Measurements from ENCODE around the gene SPACA9. TPM values are rescaled to one million over a fixed set of nuclear protein-coding genes. Genes with fewer than 3 reads are reported as not detected.

SPACA9 gene
- polyA plus RNA-seq, 4 donors, result 0.22 to 1.9 (median 1.6) TPM; not detected in 1

- DNase-seq (no peak), FAIRE-seq (no peak)
- WGBS, 3 donors, result 56 to 66% (median 56%) methylated on average over 22 to 24 of the region's 24 CpGs
- Histone ChIP-seq H3K4me3 (ENCODE audit: low read depth in 1 of 3, low read length in 3 of 3) (no peak overlapping the region), H3K36me3 (ENCODE audit: control insufficient read depth in 3 of 3, insufficient read depth in 2 of 3, low read depth in 1 of 3, low read length in 3 of 3) (no peaks in the 10 kb centered on the region), H3K9me3 (ENCODE audit: control insufficient read depth in 2 of 2, insufficient read depth in 1 of 2, low read depth in 1 of 2, low read length in 1 of 2) (no peaks in the 10 kb centered on the region), H3K27ac (ENCODE audit: low read depth in 1 of 3, low read length in 2 of 3) (no peak overlapping the region), H3K27me3 (ENCODE audit: control insufficient read depth in 3 of 3, insufficient read depth in 3 of 3, low read length in 3 of 3) (no peaks in the 10 kb centered on the region), H3K4me1 (ENCODE audit: control insufficient read depth in 3 of 3, insufficient read depth in 2 of 3, low read depth in 1 of 3, low read length in 2 of 3) (no peaks in the 10 kb centered on the region)
Observed at GRCh38 chr9:132857616-132858342, 20.9 kb upstream of the SPACA9 start.

DNA sequence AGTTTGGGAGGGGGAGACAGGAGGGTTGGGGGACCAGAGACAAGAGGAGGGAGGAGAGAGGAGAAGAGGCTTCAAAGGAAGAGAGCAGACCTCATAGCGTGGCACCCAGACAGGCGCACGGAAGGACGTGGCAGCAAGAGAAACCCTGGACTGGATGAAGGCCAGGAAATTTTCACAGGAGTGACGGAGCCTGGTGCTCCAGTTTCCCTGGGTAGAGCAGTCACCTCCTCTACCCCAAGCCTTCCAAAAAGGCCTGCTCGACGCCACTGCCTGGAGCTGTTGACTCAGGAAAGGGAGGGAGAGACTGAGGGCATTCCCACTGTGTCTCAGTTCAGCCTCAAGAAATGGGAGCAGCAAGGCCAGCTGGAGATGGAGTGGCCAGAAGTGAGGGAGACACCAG is 19.9 kb upstream of the SPACA9 start:
- no peak for DNase-seq
- no peak for FAIRE-seq
- Histone ChIP-seq H3K4me1 (ENCODE audit: control insufficient read depth in 3 of 3, insufficient read depth in 2 of 3, low read depth in 1 of 3, low read length in 2 of 3) (no peaks in the 10 kb centered on the region), H3K4me3 (ENCODE audit: low read depth in 1 of 3, low read length in 3 of 3) (no peak overlapping the region), H3K9me3 (ENCODE audit: control insufficient read depth in 2 of 2, insufficient read depth in 1 of 2, low read depth in 1 of 2, low read length in 1 of 2) (no peaks in the 10 kb centered on the region), H3K27ac (ENCODE audit: low read depth in 1 of 3, low read length in 2 of 3) (no peak overlapping the region), H3K27me3 (ENCODE audit: control insufficient read depth in 3 of 3, insufficient read depth in 3 of 3, low read length in 3 of 3) (no peaks in the 10 kb centered on the region), H3K36me3 (ENCODE audit: control insufficient read depth in 3 of 3, insufficient read depth in 2 of 3, low read depth in 1 of 3, low read length in 3 of 3) (no peaks in the 10 kb centered on the region)
- 42 to 65% (median 55%) methylated on average over 7 of the region's 7 CpGs for WGBS, 3 donors

DNA sequence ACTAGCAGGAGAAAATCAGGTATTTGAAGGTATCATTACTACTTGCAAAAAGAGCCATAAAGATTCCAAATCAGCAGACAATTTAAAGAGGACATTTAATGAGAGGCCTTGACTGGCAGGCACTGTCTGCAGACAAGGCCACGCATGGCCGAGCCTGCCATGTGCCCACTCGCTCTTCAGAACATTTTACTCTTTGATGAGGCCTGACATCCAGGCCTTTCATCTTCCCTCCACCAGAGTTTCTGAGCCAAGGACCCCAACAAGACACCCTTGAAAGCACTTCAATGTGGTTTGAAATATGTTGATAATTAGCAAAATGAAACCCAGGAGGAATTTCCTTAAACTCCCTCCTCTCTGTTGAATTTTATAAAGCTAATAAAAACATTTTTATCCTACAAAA is 17.0 kb upstream of the SPACA9 start:
- WGBS, 3 donors, result 91 to 93% (median 92%) methylated on average over 3 of the region's 3 CpGs
- Histone ChIP-seq H3K27me3 (ENCODE audit: control insufficient read depth in 3 of 3, insufficient read depth in 3 of 3, low read length in 3 of 3) (no peaks in the 10 kb centered on the region), H3K9me3 (ENCODE audit: control insufficient read depth in 2 of 2, insufficient read depth in 1 of 2, low read depth in 1 of 2, low read length in 1 of 2) (no peaks in the 10 kb centered on the region), H3K4me3 (ENCODE audit: low read depth in 1 of 3, low read length in 3 of 3) (no peak overlapping the region), H3K27ac (ENCODE audit: low read depth in 1 of 3, low read length in 2 of 3) (no peak overlapping the region), H3K36me3 (ENCODE audit: control insufficient read depth in 3 of 3, insufficient read depth in 2 of 3, low read depth in 1 of 3, low read length in 3 of 3) (no peaks in the 10 kb centered on the region), H3K4me1 (ENCODE audit: control insufficient read depth in 3 of 3, insufficient read depth in 2 of 3, low read depth in 1 of 3, low read length in 2 of 3) (no peaks in the 10 kb centered on the region)
- DNase-seq (no peak), FAIRE-seq (no peak)

GRCh38 chr9:132862533-132862932 is 16.2 kb upstream of the SPACA9 start:
- H3K36me3 ChIP-seq (ENCODE audit: control insufficient read depth in 3 of 3, insufficient read depth in 2 of 3, low read depth in 1 of 3, low read length in 3 of 3), result no peaks in the 10 kb centered on the region
- no peaks in the 10 kb centered on the region for H3K9me3 ChIP-seq (ENCODE audit: control insufficient read depth in 2 of 2, insufficient read depth in 1 of 2, low read depth in 1 of 2, low read length in 1 of 2)
- no peaks in the 10 kb centered on the region for H3K27me3 ChIP-seq (ENCODE audit: control insufficient read depth in 3 of 3, insufficient read depth in 3 of 3, low read length in 3 of 3)
- FAIRE-seq, result no peak
- no peak overlapping the region for H3K27ac ChIP-seq (ENCODE audit: low read depth in 1 of 3, low read length in 2 of 3)
- WGBS, 3 donors, result 60 to 68% (median 67%) methylated on average over 6 of the region's 6 CpGs
- no peak for DNase-seq
- no peak overlapping the region for H3K4me3 ChIP-seq (ENCODE audit: low read depth in 1 of 3, low read length in 3 of 3)
- no peaks in the 10 kb centered on the region for H3K4me1 ChIP-seq (ENCODE audit: control insufficient read depth in 3 of 3, insufficient read depth in 2 of 3, low read depth in 1 of 3, low read length in 2 of 3)

- no peaks in the 10 kb centered on the region for H3K4me1 ChIP-seq (ENCODE audit: control insufficient read depth in 3 of 3, insufficient read depth in 2 of 3, low read depth in 1 of 3, low read length in 2 of 3)
- H3K9me3 ChIP-seq (ENCODE audit: control insufficient read depth in 2 of 2, insufficient read depth in 1 of 2, low read depth in 1 of 2, low read length in 1 of 2), result no peaks in the 10 kb centered on the region
- H3K4me3 ChIP-seq (ENCODE audit: low read depth in 1 of 3, low read length in 3 of 3), result no peak overlapping the region
- DNase-seq (no peak), FAIRE-seq (no peak)
- no peaks in the 10 kb centered on the region for H3K36me3 ChIP-seq (ENCODE audit: control insufficient read depth in 3 of 3, insufficient read depth in 2 of 3, low read depth in 1 of 3, low read length in 3 of 3)
- H3K27me3 ChIP-seq (ENCODE audit: control insufficient read depth in 3 of 3, insufficient read depth in 3 of 3, low read length in 3 of 3), result no peaks in the 10 kb centered on the region
- H3K27ac ChIP-seq (ENCODE audit: low read depth in 1 of 3, low read length in 2 of 3), result no peak overlapping the region
- 78 to 87% (median 81%) methylated on average over 12 of the region's 12 CpGs for WGBS, 3 donors
Observed at GRCh38 chr9:132863096-132863495, 15.6 kb upstream of the SPACA9 start.

- Histone ChIP-seq H3K36me3 (ENCODE audit: control insufficient read depth in 3 of 3, insufficient read depth in 2 of 3, low read depth in 1 of 3, low read length in 3 of 3) (no peaks in the 10 kb centered on the region), H3K4me3 (ENCODE audit: low read depth in 1 of 3, low read length in 3 of 3) (no peak overlapping the region), H3K4me1 (ENCODE audit: control insufficient read depth in 3 of 3, insufficient read depth in 2 of 3, low read depth in 1 of 3, low read length in 2 of 3) (no peaks in the 10 kb centered on the region), H3K27me3 (ENCODE audit: control insufficient read depth in 3 of 3, insufficient read depth in 3 of 3, low read length in 3 of 3) (no peaks in the 10 kb centered on the region), H3K9me3 (ENCODE audit: control insufficient read depth in 2 of 2, insufficient read depth in 1 of 2, low read depth in 1 of 2, low read length in 1 of 2) (no peaks in the 10 kb centered on the region), H3K27ac (ENCODE audit: low read depth in 1 of 3, low read length in 2 of 3) (no peak overlapping the region)
- no peak for DNase-seq
- no peak for FAIRE-seq
- WGBS, 3 donors, result 58 to 78% (median 71%) methylated on average over 2 of the region's 2 CpGs
Observed at GRCh38 chr9:132864277-132864676, 14.4 kb upstream of the SPACA9 start.

GRCh38 chr9:132864691-132865090 is 14.0 kb upstream of the SPACA9 start:
- FAIRE-seq (no peak), DNase-seq (no peak)
- Histone ChIP-seq H3K36me3 (ENCODE audit: control insufficient read depth in 3 of 3, insufficient read depth in 2 of 3, low read depth in 1 of 3, low read length in 3 of 3) (no peaks in the 10 kb centered on the region), H3K27me3 (ENCODE audit: control insufficient read depth in 3 of 3, insufficient read depth in 3 of 3, low read length in 3 of 3) (no peaks in the 10 kb centered on the region), H3K9me3 (ENCODE audit: control insufficient read depth in 2 of 2, insufficient read depth in 1 of 2, low read depth in 1 of 2, low read length in 1 of 2) (no peaks in the 10 kb centered on the region), H3K27ac (ENCODE audit: low read depth in 1 of 3, low read length in 2 of 3) (no peak overlapping the region), H3K4me3 (ENCODE audit: low read depth in 1 of 3, low read length in 3 of 3) (no peak overlapping the region), H3K4me1 (ENCODE audit: control insufficient read depth in 3 of 3, insufficient read depth in 2 of 3, low read depth in 1 of 3, low read length in 2 of 3) (no peaks in the 10 kb centered on the region)
- WGBS, 3 donors, result 63 to 71% (median 67%) methylated on average over 8 of the region's 8 CpGs

GRCh38 chr9:132866898-132867297 is 11.8 kb upstream of the SPACA9 start:
- no peak overlapping the region for H3K4me3 ChIP-seq (ENCODE audit: low read depth in 1 of 3, low read length in 3 of 3)
- H3K9me3 ChIP-seq (ENCODE audit: control insufficient read depth in 2 of 2, insufficient read depth in 1 of 2, low read depth in 1 of 2, low read length in 1 of 2), result no peaks in the 10 kb centered on the region
- H3K27ac ChIP-seq (ENCODE audit: low read depth in 1 of 3, low read length in 2 of 3), result no peak overlapping the region
- FAIRE-seq (no peak), DNase-seq (no peak)
- H3K4me1 ChIP-seq (ENCODE audit: control insufficient read depth in 3 of 3, insufficient read depth in 2 of 3, low read depth in 1 of 3, low read length in 2 of 3), result no peaks in the 10 kb centered on the region
- WGBS, 3 donors, result 77 to 80% (median 79%) methylated on average over 8 of the region's 8 CpGs
- H3K27me3 ChIP-seq (ENCODE audit: control insufficient read depth in 3 of 3, insufficient read depth in 3 of 3, low read length in 3 of 3), result no peaks in the 10 kb centered on the region
- H3K36me3 ChIP-seq (ENCODE audit: control insufficient read depth in 3 of 3, insufficient read depth in 2 of 3, low read depth in 1 of 3, low read length in 3 of 3), result no peaks in the 10 kb centered on the region

DNA sequence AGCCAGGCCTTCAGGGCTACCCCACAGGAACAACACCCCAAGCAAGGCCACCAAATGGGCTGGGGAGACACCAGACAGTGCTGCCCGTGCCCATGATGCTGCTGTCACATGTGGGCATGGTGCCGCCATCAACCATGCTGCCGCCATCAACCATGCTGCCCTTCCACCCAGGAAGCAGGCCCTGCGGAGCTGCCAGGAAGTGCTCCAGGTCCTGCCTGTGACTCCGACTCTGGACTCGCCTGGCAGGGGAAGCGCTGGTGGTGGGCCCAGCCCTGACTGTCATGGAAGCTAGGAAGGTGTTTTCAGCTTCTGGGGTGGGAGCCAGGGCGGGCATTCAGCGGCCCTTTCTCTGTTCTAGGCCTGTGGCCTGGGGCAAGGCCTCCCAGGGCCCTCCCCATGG is 9.4 kb upstream of the SPACA9 start:
- no peaks in the 10 kb centered on the region for H3K27me3 ChIP-seq (ENCODE audit: control insufficient read depth in 3 of 3, insufficient read depth in 3 of 3, low read length in 3 of 3)
- no peaks in the 10 kb centered on the region for H3K36me3 ChIP-seq (ENCODE audit: control insufficient read depth in 3 of 3, insufficient read depth in 2 of 3, low read depth in 1 of 3, low read length in 3 of 3)
- FAIRE-seq (no peak), DNase-seq (no peak)
- no peaks in the 10 kb centered on the region for H3K9me3 ChIP-seq (ENCODE audit: control insufficient read depth in 2 of 2, insufficient read depth in 1 of 2, low read depth in 1 of 2, low read length in 1 of 2)
- no peak overlapping the region for H3K27ac ChIP-seq (ENCODE audit: low read depth in 1 of 3, low read length in 2 of 3)
- H3K4me3 ChIP-seq (ENCODE audit: low read depth in 1 of 3, low read length in 3 of 3), result no peak overlapping the region
- H3K4me1 ChIP-seq (ENCODE audit: control insufficient read depth in 3 of 3, insufficient read depth in 2 of 3, low read depth in 1 of 3, low read length in 2 of 3), result no peaks in the 10 kb centered on the region
- WGBS, 3 donors, result 93 to 97% (median 96%) methylated on average over 9 of the region's 9 CpGs
